Muscle layer of duodenum (tissue), 2 donors: ENCODE data around the gene ADAM12.

ENCODE experiments used
- H3K27ac ChIP-seq: one replicate; pipeline ENCODE4 v1.7.0; 2013; ENCODE audit warnings: mild to moderate bottlenecking, low read length
- H3K27me3 ChIP-seq: one replicate; pipeline ENCODE4 v1.7.0; 2013; ENCODE audit warnings: low read depth, mild to moderate bottlenecking, control low read depth, low read length
- H3K36me3 ChIP-seq, 2 donors: one replicate each; pipeline ENCODE4 v1.7.0; 2013; ENCODE audit warnings: low read length in 2 of 2, control low read depth in 1 of 2, mild to moderate bottlenecking in 1 of 2; ENCODE audit not compliant: insufficient read depth in 2 of 2, control insufficient read depth in 1 of 2
- H3K4me1 ChIP-seq, 2 donors: one replicate each; pipeline ENCODE4 v1.7.0; 2013; ENCODE audit warnings: low read length in 2 of 2, mild to moderate bottlenecking in 2 of 2, control low read depth in 1 of 2, moderate library complexity in 1 of 2; ENCODE audit not compliant: insufficient read depth in 2 of 2, control insufficient read depth in 1 of 2
- H3K4me3 ChIP-seq, 2 donors: one replicate each; pipeline ENCODE4 v1.7.0; 2013; ENCODE audit warnings: low read length in 2 of 2, low read depth in 1 of 2, mild to moderate bottlenecking in 1 of 2
- H3K9me3 ChIP-seq, 2 donors: one replicate each; pipeline ENCODE4 v1.7.0; 2013; ENCODE audit warnings: low read length in 2 of 2, control low read depth in 1 of 2, mild to moderate bottlenecking in 1 of 2; ENCODE audit not compliant: control insufficient read depth in 1 of 2
- donor health status: healthy.

Gene ADAM12

GRCh38 chr10:126337251-126337810 lies 50.9 kb downstream of the ADAM12 start:
- Histone ChIP-seq H3K4me3 (no peak overlapping the region), H3K36me3 (no peaks in the 10 kb centered on the region), H3K27me3 (no peaks in the 10 kb centered on the region), H3K27ac (no peak overlapping the region), H3K4me1 (no peaks in the 10 kb centered on the region), H3K9me3 (no peaks in the 10 kb centered on the region)

GRCh38 chr10:126336801-126337200 lies 51.5 kb downstream of the ADAM12 start:
- Histone ChIP-seq H3K36me3 (no peaks in the 10 kb centered on the region), H3K4me1 (no peaks in the 10 kb centered on the region), H3K4me3 (no peak overlapping the region), H3K27me3 (no peaks in the 10 kb centered on the region), H3K27ac (no peak overlapping the region), H3K9me3 (no peaks in the 10 kb centered on the region)

GRCh38 chr10:126334272-126334671 lies 54.0 kb downstream of the ADAM12 start:
- H3K9me3 ChIP-seq: no peaks in the 10 kb centered on the region

GRCh38 chr10:126332576-126332975 lies 55.7 kb downstream of the ADAM12 start:
- no peak overlapping the region for H3K4me3 ChIP-seq
- H3K4me1 ChIP-seq: no peaks in the 10 kb centered on the region
- no peaks in the 10 kb centered on the region for H3K36me3 ChIP-seq
- no peaks in the 10 kb centered on the region for H3K9me3 ChIP-seq
- no peaks in the 10 kb centered on the region for H3K27me3 ChIP-seq
- H3K27ac ChIP-seq: no peak overlapping the region

More at GRCh38 chr10:126334272-126334671, 54.0 kb downstream of the ADAM12 start:
- no peak overlapping the region for H3K4me3 ChIP-seq
- H3K27me3 ChIP-seq: no peaks in the 10 kb centered on the region
- no peaks in the 10 kb centered on the region for H3K36me3 ChIP-seq
- H3K27ac ChIP-seq: no peak overlapping the region
- H3K4me1 ChIP-seq: no peaks in the 10 kb centered on the region

- Histone ChIP-seq H3K36me3 (no peaks in the 10 kb centered on the region), H3K4me1 (no peaks in the 10 kb centered on the region), H3K4me3 (no peak overlapping the region), H3K9me3 (no peaks in the 10 kb centered on the region), H3K27ac (no peak overlapping the region), H3K27me3 (no peaks in the 10 kb centered on the region)
These were observed 57.2 kb downstream of the ADAM12 start for GRCh38 chr10:126331101-126331500.

DNA sequence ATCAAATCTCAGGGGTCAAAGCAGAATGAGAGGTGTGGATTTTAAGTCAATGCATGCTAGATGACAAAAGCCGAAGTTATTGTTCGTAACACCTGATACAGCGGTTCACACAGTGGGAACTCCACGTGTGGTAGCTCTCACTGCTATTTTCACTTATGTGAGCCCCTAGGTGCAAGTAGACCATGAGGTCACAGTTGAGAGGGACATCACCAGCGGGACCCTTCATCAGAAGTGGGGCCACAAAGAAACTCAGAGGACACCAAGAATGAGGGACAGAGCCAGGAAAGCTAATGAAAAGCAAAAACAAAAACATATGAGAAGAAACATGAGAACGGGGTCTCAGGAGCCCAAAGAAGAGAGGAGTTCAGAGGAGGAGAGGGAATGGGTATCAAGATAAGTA lies 63.5 kb downstream of the ADAM12 start:
- H3K27ac ChIP-seq: no peak overlapping the region
- no peaks in the 10 kb centered on the region for H3K9me3 ChIP-seq
- H3K36me3 ChIP-seq: no peaks in the 10 kb centered on the region
- H3K27me3 ChIP-seq: no peaks in the 10 kb centered on the region
- no peaks in the 10 kb centered on the region for H3K4me1 ChIP-seq
- H3K4me3 ChIP-seq: no peak overlapping the region

DNA sequence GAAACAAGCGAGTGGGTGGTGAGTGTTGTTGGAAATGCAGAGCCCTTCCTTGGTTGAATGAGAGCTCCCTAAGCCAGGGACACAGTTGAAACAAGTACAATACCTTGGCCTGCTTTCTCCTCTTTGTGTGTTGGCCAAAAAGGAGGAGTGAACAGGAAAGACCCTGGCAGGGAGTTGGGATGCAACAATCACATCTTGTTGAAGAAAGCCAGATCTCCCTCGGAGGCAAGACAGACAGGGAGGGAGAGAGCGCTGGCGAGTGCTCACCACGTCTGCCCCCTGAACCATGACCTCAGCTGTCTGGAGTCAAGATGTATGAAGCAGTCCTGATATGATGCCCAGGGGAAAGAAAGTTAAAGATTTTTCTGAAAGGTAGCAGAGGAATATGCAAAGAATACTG lies 66.8 kb downstream of the ADAM12 start:
- H3K9me3 ChIP-seq: no peaks in the 10 kb centered on the region
- no peak overlapping the region for H3K4me3 ChIP-seq
- H3K4me1 ChIP-seq: no peaks in the 10 kb centered on the region
- no peaks in the 10 kb centered on the region for H3K36me3 ChIP-seq
- no peaks in the 10 kb centered on the region for H3K27me3 ChIP-seq
- H3K27ac ChIP-seq: no peak overlapping the region

- Histone ChIP-seq H3K9me3 (no peaks in the 10 kb centered on the region), H3K4me3 (no peak overlapping the region), H3K27me3 (no peaks in the 10 kb centered on the region), H3K27ac (no peak overlapping the region), H3K36me3 (no peaks in the 10 kb centered on the region), H3K4me1 (peaks cover 0 to 4% of the 10 kb centered on the region in 2 donors)
These were observed 70.5 kb downstream of the ADAM12 start for GRCh38 chr10:126317751-126318150.

GRCh38 chr10:126315494-126316177 lies 72.6 kb downstream of the ADAM12 start:
- H3K4me3 ChIP-seq: no peak overlapping the region
- peaks cover 0 to 4% of the 10 kb centered on the region in 2 donors for H3K4me1 ChIP-seq
- no peaks in the 10 kb centered on the region for H3K9me3 ChIP-seq
- no peak overlapping the region for H3K27ac ChIP-seq
- H3K36me3 ChIP-seq: no peaks in the 10 kb centered on the region
- H3K27me3 ChIP-seq: no peaks in the 10 kb centered on the region

GRCh38 chr10:126314863-126315493 lies 73.3 kb downstream of the ADAM12 start:
- no peak overlapping the region for H3K4me3 ChIP-seq
- H3K4me1 ChIP-seq: peaks cover 0 to 4% of the 10 kb centered on the region in 2 donors
- no peaks in the 10 kb centered on the region for H3K27me3 ChIP-seq
- no peaks in the 10 kb centered on the region for H3K9me3 ChIP-seq
- H3K36me3 ChIP-seq: no peaks in the 10 kb centered on the region
- H3K27ac ChIP-seq: no peak overlapping the region

GRCh38 chr10:126312167-126312566 lies 76.1 kb downstream of the ADAM12 start:
- H3K27ac ChIP-seq: no peak overlapping the region
- H3K27me3 ChIP-seq: no peaks in the 10 kb centered on the region
- no peaks in the 10 kb centered on the region for H3K9me3 ChIP-seq

More at GRCh38 chr10:126312167-126312566, 76.1 kb downstream of the ADAM12 start:
- peaks cover 0 to 4% of the 10 kb centered on the region in 2 donors for H3K4me1 ChIP-seq
- no peak overlapping the region for H3K4me3 ChIP-seq
- H3K36me3 ChIP-seq: no peaks in the 10 kb centered on the region
